GM18508 (cell line): ENCODE measurements around the gene TRIM2.
"Not testable (repeated sequence)": the region's sequence is repeated elsewhere in the genome, so short reads cannot be mapped to it uniquely, and the experiment has no call there.

Experiments
- ATAC-seq: cut with Tn5 transposase; IDR thresholded peaks from one replicate; pipeline ENCODE4 v1.9.1; 2021; ENCODE audit warnings: moderate number of reproducible peaks; ENCODE audit not compliant: insufficient read depth, unreplicated experiment

Gene TRIM2

DNA sequence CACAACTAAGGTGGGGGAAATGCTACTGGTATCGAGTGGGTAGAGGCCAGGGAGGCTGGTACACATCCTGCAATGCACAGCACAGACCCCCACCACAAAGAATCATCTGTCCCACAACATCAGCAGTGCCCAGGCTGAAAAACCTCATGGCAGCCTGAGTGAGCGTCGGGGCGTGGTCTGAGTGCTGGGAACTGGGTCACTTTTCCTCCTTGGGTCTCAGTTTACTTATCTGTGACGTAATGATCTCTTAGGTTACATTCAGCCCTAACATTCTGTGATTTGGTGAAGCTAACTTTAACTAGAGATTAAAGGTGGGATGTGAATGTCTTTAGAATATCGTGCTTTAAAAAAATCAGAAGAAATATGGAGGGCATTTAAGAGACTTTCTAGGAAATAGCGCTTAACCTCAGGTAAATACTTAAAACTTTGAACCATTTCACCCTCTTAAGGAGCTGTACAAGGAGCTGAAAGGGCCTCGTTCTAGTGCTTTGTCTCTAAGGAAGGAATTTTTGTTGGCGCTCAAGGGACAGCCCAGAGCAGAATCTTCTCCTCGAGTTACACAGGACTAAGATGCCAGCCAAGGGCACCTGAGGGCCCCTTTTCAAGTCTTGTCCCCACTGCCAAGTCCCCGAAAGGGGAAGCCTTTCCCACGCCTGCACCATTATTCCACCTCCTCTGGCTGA, 18.1 kb upstream of the TRIM2 start:
- no peak for ATAC-seq

DNA sequence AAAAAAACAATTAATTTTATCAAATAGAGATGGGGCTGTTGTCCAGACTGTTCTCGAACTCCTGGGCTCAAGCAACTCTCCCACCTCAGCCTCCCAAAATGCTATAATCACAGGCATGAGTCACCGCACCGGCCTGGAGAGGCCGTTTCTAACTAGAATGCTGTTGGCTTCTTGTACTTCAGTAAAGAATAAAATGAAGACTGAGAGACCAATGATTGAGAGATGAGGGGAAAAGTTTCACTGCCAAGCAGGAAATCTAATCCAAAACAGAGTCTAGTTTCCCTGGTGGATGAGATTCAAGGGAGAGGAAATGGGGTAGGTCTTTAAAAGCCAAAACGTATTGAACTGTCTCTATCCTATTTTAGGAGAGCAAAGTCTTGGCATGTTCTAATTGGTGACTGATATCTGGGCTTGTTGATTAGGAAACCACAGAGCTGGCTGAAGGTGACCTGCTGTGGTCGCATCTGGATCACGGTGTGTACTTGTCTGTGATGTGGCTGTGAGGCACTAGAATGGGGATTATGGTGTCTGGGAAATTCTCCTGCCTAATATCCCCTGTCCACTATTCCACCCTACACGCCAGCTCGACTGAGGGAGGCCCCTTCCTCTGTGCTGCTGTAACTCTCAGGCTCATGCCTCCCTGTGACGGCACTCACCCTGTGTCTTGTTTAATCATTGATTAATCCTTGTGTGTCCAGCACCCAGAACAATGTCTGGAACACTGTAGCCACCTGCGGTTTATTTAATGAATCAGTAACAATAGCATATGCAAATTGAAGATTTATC, 15.0 kb upstream of the TRIM2 start:
- ATAC-seq: no peak

- ATAC-seq: no peak
These were observed 12.4 kb upstream of the TRIM2 start for GRCh38 chr4:153191795-153192363.

DNA sequence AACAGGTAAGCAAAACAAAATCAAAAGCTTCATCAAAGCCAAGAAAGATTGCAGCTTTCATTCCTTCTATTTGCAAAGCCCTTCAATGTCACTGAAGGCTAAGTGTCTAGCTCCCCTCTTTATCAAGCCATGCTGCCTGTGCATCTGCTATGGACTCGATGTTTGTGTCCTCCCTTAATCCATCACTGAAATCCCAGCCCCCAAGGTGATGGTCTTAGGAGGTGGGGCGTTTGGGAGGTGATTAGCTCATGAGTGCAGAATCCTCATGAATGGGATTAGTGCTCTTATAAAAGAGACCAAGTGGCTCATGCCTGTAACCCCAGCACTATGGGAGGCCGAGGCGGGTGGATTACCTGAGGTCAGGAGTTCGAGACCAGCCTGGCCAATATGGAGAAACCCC, 6.9 kb upstream of the TRIM2 start:
- ATAC-seq: no peak

DNA sequence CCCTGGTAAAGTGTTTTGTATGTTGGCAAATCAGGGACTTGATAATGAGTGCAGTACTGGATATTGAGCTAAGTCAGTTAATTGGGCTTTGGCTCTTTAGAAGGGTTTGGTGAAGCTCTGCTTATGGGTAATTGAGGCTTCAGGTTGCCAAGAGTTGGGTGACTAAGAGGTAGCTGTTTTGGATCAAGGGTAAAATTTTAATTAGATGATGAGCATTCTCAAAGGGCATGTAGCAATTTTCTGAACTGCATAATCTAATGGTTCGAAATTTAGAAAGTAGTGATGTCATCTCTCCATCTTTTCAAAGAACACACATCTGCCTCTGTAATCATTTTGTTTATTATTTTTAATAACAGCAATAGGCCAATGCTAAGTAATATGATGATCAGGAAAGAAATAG, 5.5 kb upstream of the TRIM2 start:
- no peak for ATAC-seq

DNA sequence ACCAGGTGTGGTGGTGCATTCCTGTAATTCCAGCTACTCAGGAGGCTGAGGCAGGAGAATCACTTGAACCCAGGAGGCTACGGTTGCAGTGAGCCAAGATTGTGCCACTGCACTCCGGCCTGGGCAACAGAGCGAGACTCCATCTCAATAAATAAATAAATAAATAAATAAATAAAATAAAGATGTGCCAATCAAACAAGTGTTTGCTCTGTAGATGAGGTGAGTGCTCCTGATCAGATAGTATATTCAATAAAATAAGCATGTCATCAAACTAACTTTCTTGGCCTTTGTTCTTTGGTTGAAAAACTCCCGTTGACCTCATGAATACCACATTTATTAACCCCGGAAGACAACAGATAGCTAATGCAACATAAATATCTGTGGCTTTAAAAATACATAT, 497 bp upstream of the TRIM2 start:
- ATAC-seq: not testable (repeated sequence)

GRCh38 chr4:153204728-153205648, 745 bp downstream of the TRIM2 start:
- no peak for ATAC-seq

DNA sequence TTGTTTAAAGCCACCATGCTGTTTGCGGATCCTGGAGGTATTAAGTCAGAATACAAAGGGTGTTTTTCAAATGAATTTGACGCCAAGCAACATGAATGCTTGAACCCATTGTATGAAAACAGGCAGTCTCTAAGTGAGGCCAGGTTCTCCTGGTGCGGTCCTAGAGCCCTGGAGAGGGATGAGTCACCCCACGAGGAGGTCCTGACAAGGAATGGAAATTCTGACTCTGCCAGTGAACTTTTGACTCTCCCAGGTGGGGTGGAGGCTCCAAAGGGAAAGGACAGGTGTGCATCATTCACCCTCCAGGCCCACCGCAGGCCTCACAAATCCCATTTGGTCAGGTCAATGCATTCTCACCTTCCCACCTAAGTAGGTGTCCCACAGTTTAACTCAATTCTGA, 1.5 kb downstream of the TRIM2 start:
- ATAC-seq: no peak

DNA sequence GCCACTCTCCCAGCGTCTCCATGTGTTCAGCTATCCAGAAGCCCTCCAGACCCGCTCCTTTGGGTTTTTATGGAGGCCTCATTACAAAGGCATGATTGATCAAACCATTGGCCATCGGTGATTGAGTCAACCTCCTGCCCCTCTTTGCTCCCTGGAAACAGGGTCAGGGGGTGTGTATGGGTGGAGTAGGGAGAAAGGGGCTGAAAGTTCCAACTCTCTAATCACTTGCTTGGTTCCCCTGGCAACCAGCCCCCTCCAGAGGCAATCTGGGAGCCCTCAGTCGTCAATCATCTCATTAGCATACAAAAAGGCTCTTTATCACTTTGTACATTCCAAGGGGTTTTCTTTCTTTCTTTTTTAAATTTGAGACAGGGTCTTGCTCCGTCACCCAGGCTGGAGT, 2.3 kb downstream of the TRIM2 start:
- ATAC-seq: no peak

- no peak for ATAC-seq
These were observed 2.8 kb downstream of the TRIM2 start for GRCh38 chr4:153207027-153207426.

DNA sequence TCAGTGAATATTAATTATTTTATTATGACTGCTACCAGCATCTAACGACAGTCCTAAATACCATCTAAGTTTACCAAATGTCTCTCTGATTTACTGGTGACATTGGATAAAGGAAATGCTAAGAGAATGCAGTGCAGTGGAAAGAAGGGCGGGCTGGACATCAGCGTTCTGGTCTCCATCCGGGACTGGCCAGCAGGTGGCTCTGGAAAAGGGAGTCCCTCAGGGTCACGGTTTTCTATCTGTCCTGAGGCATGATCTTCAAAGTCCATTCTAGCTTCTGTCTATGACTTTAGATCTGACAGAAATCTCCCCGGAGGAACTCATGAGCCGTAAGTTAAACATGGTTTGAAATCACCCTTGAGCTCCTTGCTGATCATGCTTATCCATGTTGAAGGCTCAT, 3.3 kb downstream of the TRIM2 start:
- no peak for ATAC-seq

DNA sequence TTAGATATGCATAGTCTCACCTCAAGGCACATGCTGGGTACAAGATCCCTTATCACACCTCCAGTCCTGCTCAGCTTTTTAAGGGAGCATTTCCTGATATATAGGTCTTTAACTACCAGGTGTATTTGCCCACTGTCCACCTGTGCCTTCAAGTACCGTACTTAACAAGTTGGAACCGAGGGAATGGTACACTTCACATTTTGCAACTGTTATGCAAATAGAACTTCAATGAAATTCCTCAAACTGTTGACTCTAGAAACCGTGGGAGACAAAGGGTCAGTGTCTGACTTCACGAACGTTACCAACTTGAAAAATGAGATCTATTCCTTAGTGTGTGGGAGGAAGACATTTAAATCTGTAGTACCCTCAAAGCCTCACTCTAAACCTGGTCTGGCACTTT, 5.2 kb downstream of the TRIM2 start:
- ATAC-seq: no peak

DNA sequence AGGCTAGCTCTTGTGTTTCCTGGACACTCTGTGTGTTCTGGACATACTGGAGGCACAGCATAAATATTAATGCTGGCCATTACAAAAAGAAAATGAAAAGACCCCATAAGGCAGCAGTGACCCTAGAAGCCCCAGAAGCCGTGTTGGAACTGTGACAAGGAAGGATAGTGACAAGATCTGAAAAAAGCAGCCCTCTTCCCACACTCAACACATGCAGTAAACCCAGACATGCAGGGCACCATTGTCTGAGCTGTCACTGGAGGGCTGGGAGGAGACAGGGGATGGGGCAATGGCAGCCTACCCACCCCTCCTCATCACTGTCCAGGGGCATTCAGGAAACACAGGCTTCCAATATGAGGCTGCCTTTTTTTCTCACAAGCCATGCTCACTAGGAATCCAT, 6.5 kb downstream of the TRIM2 start:
- no peak for ATAC-seq

DNA sequence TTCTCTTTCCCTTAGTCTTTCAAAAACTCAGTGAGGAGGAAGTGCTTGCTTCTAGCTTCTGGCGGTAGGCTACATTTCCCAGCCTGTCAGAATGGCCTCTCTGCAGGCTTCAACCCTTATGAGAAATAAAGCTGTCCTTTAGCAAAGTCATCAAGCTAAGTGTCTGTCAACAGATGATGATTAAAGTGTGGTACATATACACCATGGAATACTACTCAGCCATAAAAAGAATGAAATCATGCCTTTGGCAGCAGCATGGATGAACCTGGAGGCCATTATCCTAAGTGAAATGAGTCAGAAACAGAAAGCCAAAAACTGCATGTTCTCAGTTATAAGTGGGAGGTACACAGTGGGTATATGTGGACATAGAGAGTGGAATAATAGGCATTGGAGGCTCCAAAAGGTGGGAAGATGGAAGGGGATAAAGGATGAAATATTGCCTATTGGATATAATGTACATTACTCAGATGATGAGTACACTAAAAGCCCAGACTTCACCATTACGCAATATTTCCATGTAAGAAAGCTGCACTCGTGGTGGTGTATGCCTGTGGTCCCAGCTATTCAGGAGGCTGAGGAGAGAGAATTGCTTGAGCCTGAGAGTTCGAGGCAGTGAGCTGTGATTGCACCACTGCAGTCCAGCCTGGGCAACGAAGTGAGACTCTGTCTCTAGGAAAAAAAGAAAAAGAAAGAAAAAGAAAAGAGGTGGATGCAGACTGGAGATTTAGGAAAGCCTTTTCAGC, 7.9 kb downstream of the TRIM2 start:
- ATAC-seq: no peak

GRCh38 chr4:153212736-153213135, 8.5 kb downstream of the TRIM2 start:
- no peak for ATAC-seq

DNA sequence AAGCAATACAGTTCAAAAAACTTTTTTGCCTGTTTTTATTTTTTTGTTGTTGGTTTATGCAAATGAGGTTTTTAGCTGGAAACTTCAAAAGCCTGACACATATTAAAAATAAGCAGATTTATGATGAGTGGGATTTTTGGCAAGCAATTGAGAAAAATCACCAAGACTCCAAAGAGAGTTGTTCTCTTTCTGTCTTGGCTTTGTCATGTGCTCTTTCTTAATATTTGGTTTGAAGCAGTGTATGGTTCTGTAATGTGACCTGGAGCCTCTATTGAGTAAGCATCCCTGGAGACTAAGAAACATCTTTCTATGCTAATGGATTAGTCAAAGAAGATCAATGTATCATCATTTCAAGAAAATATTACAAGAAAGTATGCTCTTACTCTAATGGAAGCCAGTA, 11.7 kb downstream of the TRIM2 start:
- ATAC-seq: no peak

DNA sequence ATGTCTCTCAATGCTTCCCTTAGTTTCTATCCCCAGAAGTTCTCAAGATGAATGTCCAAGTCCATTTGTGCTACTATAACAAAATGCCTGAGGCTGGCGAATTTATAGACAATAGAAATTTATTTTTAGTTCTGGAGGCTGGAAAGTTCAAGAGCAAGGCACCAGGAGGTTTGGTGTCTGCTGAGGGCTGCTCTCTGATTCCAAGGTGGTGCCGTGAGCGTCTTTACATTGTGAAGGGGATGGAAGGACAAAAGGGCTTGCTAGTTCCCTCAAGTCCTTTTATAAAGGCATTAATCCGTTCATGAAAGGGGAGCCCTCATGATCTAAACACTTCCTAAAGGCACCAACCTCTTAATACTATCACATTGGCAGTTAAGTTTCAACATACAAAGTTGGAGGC, 12.3 kb downstream of the TRIM2 start:
- no peak for ATAC-seq

- ATAC-seq: no peak
These were observed 13.2 kb downstream of the TRIM2 start for GRCh38 chr4:153217440-153217839.

DNA sequence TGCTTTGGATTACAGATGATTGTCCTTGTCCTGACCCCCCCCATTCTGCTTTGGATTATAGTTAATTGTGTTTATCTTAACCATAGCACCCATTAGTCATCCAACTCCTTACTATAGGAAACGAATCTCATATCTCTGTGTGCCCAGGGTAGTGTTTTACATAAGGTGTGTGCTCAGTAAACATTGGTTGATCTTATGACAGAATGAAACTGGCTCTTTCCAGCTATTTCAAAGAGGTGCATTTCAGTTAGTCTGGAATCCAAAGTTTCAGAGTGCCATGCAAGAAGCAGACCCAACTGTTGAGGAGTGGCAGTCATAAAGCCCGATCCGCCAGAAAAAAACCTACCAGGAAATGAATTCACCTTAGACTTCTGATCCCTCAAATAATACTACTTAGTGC, 14.7 kb downstream of the TRIM2 start:
- ATAC-seq: no peak
